ENCODE data around the gene FMNL3. TPM values are rescaled to one million over a fixed set of nuclear protein-coding genes. Genes with fewer than 3 reads are reported as not detected.
"Not testable (repeated sequence)": the region's sequence is repeated elsewhere in the genome, so short reads cannot be mapped to it uniquely, and the experiment has no call there.

The FMNL3 gene
- total RNA-seq, 4 donors from 2014 or later: 48.3 to 64.2 (median 58.9) TPM

DNA sequence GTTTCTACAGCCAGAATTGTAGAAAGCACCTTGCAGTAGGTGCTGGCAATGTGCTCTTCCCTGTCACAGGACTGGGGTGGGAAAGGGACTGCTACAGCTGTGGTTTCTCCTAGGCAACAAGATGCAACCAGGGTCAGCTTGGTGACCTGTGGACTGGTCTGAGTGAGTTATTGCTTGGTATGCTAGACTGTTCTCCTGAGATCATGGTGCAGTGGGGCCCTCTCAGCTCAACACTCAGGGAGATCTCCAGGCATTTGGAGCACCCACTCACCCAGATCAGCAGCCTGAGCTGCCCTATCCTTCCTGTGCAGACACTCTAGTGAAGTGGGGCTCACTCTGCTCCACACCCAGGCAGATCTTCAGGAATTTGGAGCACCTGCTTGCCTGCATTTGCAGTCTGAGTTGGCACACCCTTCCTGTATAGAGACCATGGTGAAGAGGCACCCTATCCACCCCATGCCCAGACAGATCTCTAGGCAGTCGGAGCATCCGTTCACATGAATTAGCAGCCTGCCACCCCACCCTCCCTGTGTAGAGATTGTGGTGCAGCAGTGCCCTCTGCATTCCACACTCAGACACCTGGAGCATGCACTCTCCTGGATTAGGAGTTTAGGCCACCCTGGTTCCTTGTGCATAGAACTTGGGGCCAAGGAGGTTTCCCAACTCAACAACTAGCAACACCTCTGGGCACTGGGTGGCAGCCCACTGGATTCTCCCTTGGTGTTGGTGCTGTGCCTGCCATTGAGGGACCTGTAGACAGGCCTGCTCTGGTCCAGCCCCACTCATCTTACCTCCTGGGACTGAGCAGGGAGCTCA, 97.9 kb downstream of the FMNL3 start:
- H3K27me3 ChIP-seq: no peaks in the 10 kb centered on the region
- peaks cover 0 to 15% (median 0%) of the 10 kb centered on the region in 4 donors for H3K9me3 ChIP-seq
- TF ChIP-seq, protein P1, sequence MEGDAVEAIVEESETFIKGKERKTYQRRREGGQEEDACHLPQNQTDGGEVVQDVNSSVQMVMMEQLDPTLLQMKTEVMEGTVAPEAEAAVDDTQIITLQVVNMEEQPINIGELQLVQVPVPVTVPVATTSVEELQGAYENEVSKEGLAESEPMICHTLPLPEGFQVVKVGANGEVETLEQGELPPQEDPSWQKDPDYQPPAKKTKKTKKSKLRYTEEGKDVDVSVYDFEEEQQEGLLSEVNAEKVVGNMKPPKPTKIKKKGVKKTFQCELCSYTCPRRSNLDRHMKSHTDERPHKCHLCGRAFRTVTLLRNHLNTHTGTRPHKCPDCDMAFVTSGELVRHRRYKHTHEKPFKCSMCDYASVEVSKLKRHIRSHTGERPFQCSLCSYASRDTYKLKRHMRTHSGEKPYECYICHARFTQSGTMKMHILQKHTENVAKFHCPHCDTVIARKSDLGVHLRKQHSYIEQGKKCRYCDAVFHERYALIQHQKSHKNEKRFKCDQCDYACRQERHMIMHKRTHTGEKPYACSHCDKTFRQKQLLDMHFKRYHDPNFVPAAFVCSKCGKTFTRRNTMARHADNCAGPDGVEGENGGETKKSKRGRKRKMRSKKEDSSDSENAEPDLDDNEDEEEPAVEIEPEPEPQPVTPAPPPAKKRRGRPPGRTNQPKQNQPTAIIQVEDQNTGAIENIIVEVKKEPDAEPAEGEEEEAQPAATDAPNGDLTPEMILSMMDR (IDR thresholded peaks at IDR 0.05): no peak
- TF ChIP-seq EP300 (IDR thresholded peaks at IDR 0.05) (no peak), POLR2A (IDR thresholded peaks at IDR 0.05) (no peak)
- H3K4me3 ChIP-seq: no peak overlapping the region
- H3K36me3 ChIP-seq: no peaks in the 10 kb centered on the region
- no peaks in the 10 kb centered on the region for H3K4me1 ChIP-seq
- 90 to 100% methylated on average over 2 of the region's 2 CpGs for WGBS, 2 donors
- H3K27ac ChIP-seq: no peak overlapping the region
- no peak for DNase-seq (ENCODE audit: low spot score in 2 of 2)

GRCh38 chr12:49605539-49605938, 101.7 kb downstream of the FMNL3 start, which contains the start of gene FAM186B:
Gene FAM186B, minus strand, starts transcription at chr12:49605639. Its CDS starts 162 bp downstream, at chr12:49605477.
- not testable (repeated sequence) for H3K9me3 ChIP-seq; H3K27ac ChIP-seq; DNase-seq (ENCODE audit: low spot score in 2 of 2); H3K27me3 ChIP-seq; H3K4me3 ChIP-seq; H3K36me3 ChIP-seq; H3K4me1 ChIP-seq
- 94 to 97% methylated on average over 4 of the region's 4 CpGs for WGBS, 2 donors

DNA sequence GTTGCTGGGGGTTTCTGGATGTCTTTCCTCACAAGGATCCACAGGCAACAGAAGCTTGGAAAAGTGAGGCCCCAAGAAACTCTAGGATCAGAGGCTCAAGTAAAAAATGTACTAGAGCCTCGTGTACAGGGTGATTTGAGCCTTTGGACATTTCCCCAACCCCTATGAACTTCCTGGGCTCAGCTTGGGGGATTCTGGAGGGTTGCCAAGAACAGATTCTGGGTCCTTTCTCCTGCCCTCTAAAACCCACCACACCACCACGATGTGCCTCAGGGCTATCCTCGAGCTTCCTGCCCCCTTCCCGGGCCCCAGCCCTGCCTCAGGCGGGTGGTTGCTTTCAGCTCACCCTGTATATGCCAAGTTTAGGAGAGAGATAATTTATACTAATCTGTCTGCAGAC, 102.3 kb downstream of the FMNL3 start:
- peaks cover 0 to 12% (median 0%) of the 10 kb centered on the region in 3 donors for H3K36me3 ChIP-seq
- H3K4me3 ChIP-seq: no peak overlapping the region
- 40 to 49% methylated on average over 5 of the region's 5 CpGs for WGBS, 2 donors
- no peak overlapping the region for H3K27ac ChIP-seq
- no peak for DNase-seq (ENCODE audit: low spot score in 2 of 2)
- no peaks in the 10 kb centered on the region for H3K4me1 ChIP-seq
- H3K27me3 ChIP-seq: no peaks in the 10 kb centered on the region
- no peaks in the 10 kb centered on the region for H3K9me3 ChIP-seq
- TF ChIP-seq, protein P1 (IDR thresholded peaks at IDR 0.05): no peak

DNA sequence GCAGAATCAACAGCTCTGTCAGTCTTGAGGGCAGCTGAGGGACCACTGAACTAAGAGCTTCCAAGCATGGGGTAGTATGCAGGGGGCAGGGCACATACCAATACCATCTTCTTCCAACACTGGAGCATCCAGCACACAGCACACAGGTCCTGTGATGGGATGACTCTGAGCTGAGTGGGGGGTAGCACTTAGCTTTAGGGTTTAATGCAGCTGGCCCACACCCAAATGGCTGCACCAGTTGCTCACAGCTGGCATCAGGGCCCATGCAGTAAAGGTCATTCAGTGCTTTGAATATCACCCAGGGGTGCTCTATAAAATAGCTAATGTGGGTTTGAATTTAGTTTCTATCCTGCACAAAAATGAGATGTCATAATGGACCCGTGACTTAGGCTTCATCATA, 103.5 kb downstream of the FMNL3 start:
- H3K27me3 ChIP-seq: no peaks in the 10 kb centered on the region
- no peaks in the 10 kb centered on the region for H3K9me3 ChIP-seq
- TF ChIP-seq POLR2A (IDR thresholded peaks at IDR 0.05): no peak
- TF ChIP-seq, protein P1 (IDR thresholded peaks at IDR 0.05): no peak
- TF ChIP-seq EP300 (IDR thresholded peaks at IDR 0.05): no peak
- no peak overlapping the region for H3K4me3 ChIP-seq
- DNase-seq (ENCODE audit: low spot score in 2 of 2): no peak
- H3K27ac ChIP-seq: no peak overlapping the region
- H3K36me3 ChIP-seq: peaks cover 0 to 20% (median 0%) of the 10 kb centered on the region in 3 donors
- H3K4me1 ChIP-seq: no peaks in the 10 kb centered on the region
- WGBS, 2 donors: 75 to 82% methylated on average over 1 of the region's 1 CpG

DNA sequence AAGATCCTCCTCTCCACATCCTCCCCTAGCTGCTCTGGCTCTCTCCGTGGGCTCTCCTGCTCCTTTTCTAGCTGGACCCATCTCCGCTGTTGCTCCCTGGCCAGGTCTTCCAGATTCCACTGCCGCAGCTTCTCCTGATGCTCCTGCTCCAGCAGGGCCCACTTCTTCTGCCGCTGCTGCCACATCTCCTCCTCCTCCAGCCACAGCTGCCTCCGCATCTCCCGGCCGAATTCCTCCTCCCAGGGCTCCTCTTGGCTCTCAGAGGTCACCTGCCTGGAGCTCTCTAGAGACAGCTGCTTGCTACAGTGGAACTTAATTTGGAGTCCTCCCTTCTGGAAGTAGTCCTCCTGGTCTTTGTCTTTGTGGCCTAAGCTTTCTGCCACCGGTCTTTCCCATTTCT, 107.2 kb downstream of the FMNL3 start:
- no peak for TF ChIP-seq POLR2A (IDR thresholded peaks at IDR 0.05)
- TF ChIP-seq EP300 (IDR thresholded peaks at IDR 0.05): no peak
- TF ChIP-seq, protein P1 (IDR thresholded peaks at IDR 0.05): no peak
- H3K27ac ChIP-seq: no peak overlapping the region
- H3K4me1 ChIP-seq: no peaks in the 10 kb centered on the region
- no peak overlapping the region for H3K4me3 ChIP-seq
- no peaks in the 10 kb centered on the region for H3K27me3 ChIP-seq
- no peak for DNase-seq (ENCODE audit: low spot score in 2 of 2)
- peaks cover 0 to 30% (median 0%) of the 10 kb centered on the region in 3 donors for H3K36me3 ChIP-seq
- 94 to 95% methylated on average over 8 of the region's 8 CpGs for WGBS, 2 donors
- H3K9me3 ChIP-seq: no peaks in the 10 kb centered on the region
